A549 (cell line): Measurements from ENCODE around the gene APOBEC3H. TPM values are rescaled to one million over a fixed set of nuclear protein-coding genes. Genes with fewer than 3 reads are reported as not detected.

Experiments
- ATAC-seq, 2 experiments: fragments of 200-7000 bp in 1 of 2; fragments of >200 bp in 1 of 2; cut with Nextera tagmentation in 1 of 2; cut with Tn5 transposase in 1 of 2; 3 replicates each; pipeline versions ENCODE4 v1.8.0 to v1.9.1; 2018 to 2020; ENCODE audit warnings: mild to moderate bottlenecking in 1 of 2, moderate library complexity in 1 of 2
- CTCF ChIA-PET: fragments of 300-600 bp; sonication (Branson Sonifier 250); formaldehyde crosslinking; extraction: SDS; loops from one replicate; lab custom pipeline; 2021; ENCODE audit warnings: antibody characterized with exemption, inconsistent platforms; lab: Yijun Ruan, JAX
- POLR2A ChIA-PET: fragments of 350-600 bp; formaldehyde crosslinking; extraction: SDS; loops from one replicate; lab custom pipeline; 2021; ENCODE audit warnings: antibody characterized with exemption, inconsistent platforms; lab: Yijun Ruan, JAX
- DNase-seq, 2 experiments: peaks; one replicate each; pipeline versions ENCODE4 v3.0.0 to v3.0.0-alpha.2; 2011 to 2016; ENCODE audit warnings: low read depth in 1 of 2, low spot score in 1 of 2
- FAIRE-seq: peaks from 2 replicates; lab custom pipeline; 2011; peaks lifted over from hg19 to GRCh38; lab: Jason Lieb, UNC
- H3K27ac ChIP-seq, 2 experiments: fragments of >200 bp; sonication (Bioruptor Twin); formaldehyde crosslinking; 3 replicates each; pipeline ENCODE4 v1.5.1; 2016 to 2017
- H3K4me1 ChIP-seq: fragments of >200 bp; sonication (Bioruptor Twin); formaldehyde crosslinking; 3 replicates; pipeline ENCODE4 v1.6.1; 2016
- H3K4me2 ChIP-seq: fragments of >200 bp; sonication (Bioruptor Twin); formaldehyde crosslinking; 3 replicates; pipeline ENCODE4 v1.6.1; 2016
- H3K4me3 ChIP-seq: fragments of >200 bp; sonication (Bioruptor Twin); formaldehyde crosslinking; 3 replicates; pipeline ENCODE4 v1.5.1; 2016
- H3K9me3 ChIP-seq: fragments of >200 bp; sonication (Bioruptor Twin); formaldehyde crosslinking; 3 replicates; pipeline ENCODE4 v1.6.1; 2016
- CBX2 ChIP-seq: fragments of 200-600 bp; sonication (generic); IDR thresholded peaks from 2 replicates; pipeline ENCODE4 v1.6.1; 2016; ENCODE audit warnings: low read depth, mild to moderate bottlenecking, borderline replicate concordance
- CBX8 ChIP-seq: fragments of 200-600 bp; sonication (generic); IDR thresholded peaks from 2 replicates; pipeline ENCODE4 v1.6.1; 2016
- EP300 ChIP-seq, 2 experiments: fragments of >200 bp; sonication (Bioruptor Twin); formaldehyde crosslinking; IDR thresholded peaks; 2 replicates in 1 of 2; 3 replicates in 1 of 2; pipeline ENCODE4 v1.6.1; 2016 to 2017
- ESRRA ChIP-seq: fragments of 150-350 bp; IDR thresholded peaks from 2 replicates; pipeline ENCODE4 v1.6.1; 2014; ENCODE audit warnings: mild to moderate bottlenecking, low read length, borderline replicate concordance
- GATA3 ChIP-seq: IDR thresholded peaks from 2 replicates; pipeline ENCODE4 v1.6.1; 2012; ENCODE audit warnings: borderline replicate concordance
- HOXB5 ChIP-seq: fragments of 250-450 bp; sonication (Bioruptor Pico); IDR thresholded peaks from 2 replicates; pipeline ENCODE4 v1.5.0; 2020; ENCODE audit warnings: mild to moderate bottlenecking, moderate library complexity
- KDM1A ChIP-seq: fragments of 200-600 bp; sonication (generic); IDR thresholded peaks from 2 replicates; pipeline ENCODE4 v1.6.1; 2016; ENCODE audit warnings: low read depth, mild to moderate bottlenecking
- KDM5A ChIP-seq: fragments of 200-600 bp; sonication (generic); IDR thresholded peaks from 2 replicates; pipeline ENCODE4 v1.6.1; 2016; ENCODE audit warnings: antibody characterized with exemption, mild to moderate bottlenecking
- MAFK ChIP-seq: fragments of 450-650 bp; IDR thresholded peaks from 2 replicates; pipeline ENCODE4 v1.6.1; 2014; ENCODE audit not compliant: partially characterized antibody
- MAZ ChIP-seq: fragments of 150-350 bp; IDR thresholded peaks from 2 replicates; pipeline ENCODE4 v1.6.1; 2014; ENCODE audit warnings: antibody characterized with exemption, low read depth, low read length, borderline replicate concordance
- NR3C1 ChIP-seq: fragments of >200 bp; sonication (Bioruptor Twin); formaldehyde crosslinking; IDR thresholded peaks from 3 replicates; pipeline ENCODE4 v1.6.1; 2017
- PHF8 ChIP-seq: fragments of 200-600 bp; sonication (generic); IDR thresholded peaks from 2 replicates; pipeline ENCODE4 v1.6.1; 2016; ENCODE audit warnings: low read depth, mild to moderate bottlenecking, antibody characterized with exemption, moderate library complexity, borderline replicate concordance
- POLR2A ChIP-seq: IDR thresholded peaks from 2 replicates; pipeline ENCODE4 v1.6.1; 2012; ENCODE audit warnings: mild to moderate bottlenecking, low read length
- RAD21 ChIP-seq, 2 experiments: fragments of >200 bp in 1 of 2; sonication (Bioruptor Twin) in 1 of 2; formaldehyde crosslinking in 1 of 2; IDR thresholded peaks in 1 of 2; conservative IDR thresholded peaks in 1 of 2; 2 replicates in 1 of 2; 3 replicates in 1 of 2; pipeline ENCODE4 v1.6.1; 2012 to 2018; ENCODE audit warnings: inconsistent platforms in 1 of 2
- RARB ChIP-seq: fragments of 250-450 bp; sonication (Bioruptor Pico); IDR thresholded peaks from 2 replicates; pipeline ENCODE4 v1.8.0; 2021; ENCODE audit warnings: mild to moderate bottlenecking, moderate library complexity
- TFCP2L1 ChIP-seq: fragments of 250-450 bp; sonication (Bioruptor Pico); IDR thresholded peaks from 2 replicates; pipeline ENCODE4 v1.5.0; 2021; ENCODE audit warnings: mild to moderate bottlenecking
- WGBS: methylation state at CpG from one replicate; pipeline ENCODE4 v1.1.6; 2017; ENCODE audit errors: missing lambda C conversion rate; 5-methylcytosine and 5-hydroxymethylcytosine counted together
- polyA plus RNA-seq, 4 experiments: library from polyadenylated mRNA; depleted of rRNA in 3 of 4; stranded (reverse); fragments of >200 nt; fragmentation: RNase III in 1 of 4; extraction: RNeasy Plus Mini Kit Qiagen cat#74134 plus additional on column Dnase treatment in 1 of 4; gene quantifications; 2 replicates in 3 of 4; 3 replicates in 1 of 4; pipeline ENCODE4 v1.2.3, GENCODE V29; 2011 to 2017
- TF ChIP-seq, protein P1 (sequence below): fragments of >200 bp; sonication (Bioruptor Twin); formaldehyde crosslinking; IDR thresholded peaks from 2 replicates; pipeline ENCODE4 v1.6.1; 2016
- TF ChIP-seq, protein P2 (sequence below): IDR thresholded peaks from 2 replicates; pipeline ENCODE4 v1.6.1; 2012
- TF ChIP-seq, protein P3 (sequence below): IDR thresholded peaks from 2 replicates; pipeline ENCODE4 v1.6.1; 2012; ENCODE audit warnings: low read depth, borderline replicate concordance
- TF ChIP-seq, protein P4 (sequence below): IDR thresholded peaks from 2 replicates; pipeline ENCODE4 v1.6.1; 2012
- TF ChIP-seq, protein P5 (sequence below): fragments of >200 bp; sonication (Bioruptor Twin); formaldehyde crosslinking; IDR thresholded peaks from 3 replicates; pipeline ENCODE4 v1.5.1; 2016
- TF ChIP-seq, protein P6 (sequence below): fragments of 250-450 bp; sonication (Bioruptor Pico); IDR thresholded peaks from 2 replicates; pipeline ENCODE4 v1.5.0; 2021; ENCODE audit warnings: mild to moderate bottlenecking, moderate library complexity, borderline replicate concordance
- TF ChIP-seq, protein P7 (sequence below): fragments of >200 bp; sonication (Bioruptor Twin); formaldehyde crosslinking; IDR thresholded peaks from 3 replicates; pipeline ENCODE4 v1.6.1; 2016

The APOBEC3H gene
- polyA plus RNA-seq, 2 of the 4 experiments (the other 2 are of a cell fraction): 0.39 to 0.43 TPM

DNA sequence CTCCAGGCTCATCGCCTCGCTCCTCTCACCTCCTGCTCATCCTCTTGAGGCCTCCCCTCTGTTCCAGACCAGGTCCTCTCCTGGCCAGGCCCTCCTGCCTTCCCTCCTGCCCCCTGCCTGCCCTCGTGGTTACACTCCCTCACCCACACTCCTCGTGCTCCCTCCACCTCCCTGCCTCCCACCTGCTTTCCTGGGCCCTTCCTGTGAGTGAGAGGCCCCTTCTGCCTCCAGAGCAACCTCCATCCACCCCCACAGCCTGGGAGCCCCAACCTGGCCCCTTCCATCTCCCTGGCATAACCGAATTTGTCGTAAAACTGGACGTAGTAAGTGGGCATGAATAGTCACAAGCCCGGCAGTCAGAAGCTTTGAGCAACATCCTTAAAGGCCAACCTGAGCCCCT, 15.4 kb upstream of the APOBEC3H start:
- no peak for ATAC-seq
- Histone ChIP-seq H3K9me3 (no peaks in the 10 kb centered on the region), H3K4me1 (no peaks in the 10 kb centered on the region), H3K4me3 (no peak overlapping the region), H3K4me2 (no peak overlapping the region), H3K27ac (no peak overlapping the region)
- TF ChIP-seq, protein P1, sequence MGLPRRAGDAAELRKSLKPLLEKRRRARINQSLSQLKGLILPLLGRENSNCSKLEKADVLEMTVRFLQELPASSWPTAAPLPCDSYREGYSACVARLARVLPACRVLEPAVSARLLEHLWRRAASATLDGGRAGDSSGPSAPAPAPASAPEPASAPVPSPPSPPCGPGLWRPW: no peak
- no peak for TF ChIP-seq TFCP2L1
- TF ChIP-seq, protein P2, sequence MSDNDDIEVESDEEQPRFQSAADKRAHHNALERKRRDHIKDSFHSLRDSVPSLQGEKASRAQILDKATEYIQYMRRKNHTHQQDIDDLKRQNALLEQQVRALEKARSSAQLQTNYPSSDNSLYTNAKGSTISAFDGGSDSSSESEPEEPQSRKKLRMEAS: no peak
- TF ChIP-seq RARB (CRISPR knock-in tag): no peak
- TF ChIP-seq HOXB5: no peak
- no peak for TF ChIP-seq ESRRA
- TF ChIP-seq KDM1A: no peak
- TF ChIP-seq, protein P3, sequence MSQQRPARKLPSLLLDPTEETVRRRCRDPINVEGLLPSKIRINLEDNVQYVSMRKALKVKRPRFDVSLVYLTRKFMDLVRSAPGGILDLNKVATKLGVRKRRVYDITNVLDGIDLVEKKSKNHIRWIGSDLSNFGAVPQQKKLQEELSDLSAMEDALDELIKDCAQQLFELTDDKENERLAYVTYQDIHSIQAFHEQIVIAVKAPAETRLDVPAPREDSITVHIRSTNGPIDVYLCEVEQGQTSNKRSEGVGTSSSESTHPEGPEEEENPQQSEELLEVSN: no peak
- no peak for TF ChIP-seq POLR2A
- TF ChIP-seq, protein P4, sequence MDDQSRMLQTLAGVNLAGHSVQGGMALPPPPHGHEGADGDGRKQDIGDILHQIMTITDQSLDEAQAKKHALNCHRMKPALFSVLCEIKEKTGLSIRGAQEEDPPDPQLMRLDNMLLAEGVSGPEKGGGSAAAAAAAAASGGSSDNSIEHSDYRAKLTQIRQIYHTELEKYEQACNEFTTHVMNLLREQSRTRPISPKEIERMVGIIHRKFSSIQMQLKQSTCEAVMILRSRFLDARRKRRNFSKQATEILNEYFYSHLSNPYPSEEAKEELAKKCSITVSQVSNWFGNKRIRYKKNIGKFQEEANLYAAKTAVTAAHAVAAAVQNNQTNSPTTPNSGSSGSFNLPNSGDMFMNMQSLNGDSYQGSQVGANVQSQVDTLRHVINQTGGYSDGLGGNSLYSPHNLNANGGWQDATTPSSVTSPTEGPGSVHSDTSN: no peak
- TF ChIP-seq CBX2: no peak
- TF ChIP-seq, protein P5, sequence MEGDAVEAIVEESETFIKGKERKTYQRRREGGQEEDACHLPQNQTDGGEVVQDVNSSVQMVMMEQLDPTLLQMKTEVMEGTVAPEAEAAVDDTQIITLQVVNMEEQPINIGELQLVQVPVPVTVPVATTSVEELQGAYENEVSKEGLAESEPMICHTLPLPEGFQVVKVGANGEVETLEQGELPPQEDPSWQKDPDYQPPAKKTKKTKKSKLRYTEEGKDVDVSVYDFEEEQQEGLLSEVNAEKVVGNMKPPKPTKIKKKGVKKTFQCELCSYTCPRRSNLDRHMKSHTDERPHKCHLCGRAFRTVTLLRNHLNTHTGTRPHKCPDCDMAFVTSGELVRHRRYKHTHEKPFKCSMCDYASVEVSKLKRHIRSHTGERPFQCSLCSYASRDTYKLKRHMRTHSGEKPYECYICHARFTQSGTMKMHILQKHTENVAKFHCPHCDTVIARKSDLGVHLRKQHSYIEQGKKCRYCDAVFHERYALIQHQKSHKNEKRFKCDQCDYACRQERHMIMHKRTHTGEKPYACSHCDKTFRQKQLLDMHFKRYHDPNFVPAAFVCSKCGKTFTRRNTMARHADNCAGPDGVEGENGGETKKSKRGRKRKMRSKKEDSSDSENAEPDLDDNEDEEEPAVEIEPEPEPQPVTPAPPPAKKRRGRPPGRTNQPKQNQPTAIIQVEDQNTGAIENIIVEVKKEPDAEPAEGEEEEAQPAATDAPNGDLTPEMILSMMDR: no peak
- TF ChIP-seq, protein P6, sequence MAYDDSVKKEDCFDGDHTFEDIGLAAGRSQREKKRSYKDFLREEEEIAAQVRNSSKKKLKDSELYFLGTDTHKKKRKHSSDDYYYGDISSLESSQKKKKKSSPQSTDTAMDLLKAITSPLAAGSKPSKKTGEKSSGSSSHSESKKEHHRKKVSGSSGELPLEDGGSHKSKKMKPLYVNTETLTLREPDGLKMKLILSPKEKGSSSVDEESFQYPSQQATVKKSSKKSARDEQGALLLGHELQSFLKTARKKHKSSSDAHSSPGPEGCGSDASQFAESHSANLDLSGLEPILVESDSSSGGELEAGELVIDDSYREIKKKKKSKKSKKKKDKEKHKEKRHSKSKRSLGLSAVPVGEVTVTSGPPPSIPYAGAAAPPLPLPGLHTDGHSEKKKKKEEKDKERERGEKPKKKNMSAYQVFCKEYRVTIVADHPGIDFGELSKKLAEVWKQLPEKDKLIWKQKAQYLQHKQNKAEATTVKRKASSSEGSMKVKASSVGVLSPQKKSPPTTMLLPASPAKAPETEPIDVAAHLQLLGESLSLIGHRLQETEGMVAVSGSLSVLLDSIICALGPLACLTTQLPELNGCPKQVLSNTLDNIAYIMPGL: no peak
- FAIRE-seq: no peak
- WGBS: 60% methylated on average over 6 of the region's 8 CpGs
- ChIA-PET CTCF (interaction anchor here (0.5 to 0.6 kb wide), 2 partner anchors 15 to 240 kb away, joined by 3 read pairs; partner anchors contain the start of gene APOBEC3H), POLR2A (no interaction called here)
- DNase-seq: no peak

DNA sequence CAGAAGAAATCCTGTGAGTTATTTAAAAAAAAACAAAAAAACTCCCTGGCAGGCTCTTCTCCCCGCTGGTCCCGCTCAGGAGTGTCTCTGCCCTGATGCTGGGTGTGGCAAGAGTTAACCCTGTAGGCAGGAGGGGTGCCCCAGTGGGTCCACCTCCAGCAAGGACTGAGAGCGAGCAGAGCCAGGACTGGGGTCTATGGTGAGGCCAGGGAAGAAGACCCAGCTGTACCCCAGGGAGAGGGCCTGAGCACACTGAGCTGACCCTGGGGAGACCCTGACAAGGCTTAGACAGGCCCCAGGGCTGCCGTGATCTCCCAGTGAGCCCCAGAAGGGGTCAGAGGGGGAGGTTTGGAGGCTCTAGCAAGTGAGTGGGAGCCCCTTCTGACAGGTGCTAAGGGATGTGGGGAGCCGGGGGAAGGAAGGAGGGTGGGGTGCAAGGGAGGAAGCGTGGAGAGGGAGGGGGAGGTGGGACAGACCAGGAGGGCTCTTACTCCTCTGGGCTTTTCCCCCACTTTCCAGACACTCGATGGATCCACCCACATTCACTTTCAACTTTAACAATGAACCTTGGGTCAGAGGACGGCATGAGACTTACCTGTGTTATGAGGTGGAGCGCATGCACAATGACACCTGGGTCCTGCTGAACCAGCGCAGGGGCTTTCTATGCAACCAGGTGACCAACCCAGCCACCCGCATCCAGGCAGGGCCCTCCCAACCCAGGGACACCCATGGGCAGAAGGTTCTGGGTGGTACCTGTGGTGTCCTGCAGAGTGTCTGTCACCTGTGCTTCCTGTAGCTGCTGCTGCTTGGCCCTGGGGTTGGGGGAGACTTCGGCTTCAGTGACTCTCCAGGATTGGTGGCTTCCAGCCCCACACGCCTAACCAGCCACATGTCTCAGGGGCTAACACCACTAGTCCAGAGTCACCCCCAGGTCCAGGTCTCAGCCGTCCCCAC, 13.6 kb upstream of the APOBEC3H start:
- no peak overlapping the region for H3K4me2 ChIP-seq
- WGBS: 79% methylated on average over 9 of the region's 14 CpGs
- ChIA-PET CTCF (no interaction called here), POLR2A (no interaction called here)
- no peaks in the 10 kb centered on the region for H3K4me1 ChIP-seq
- no peak overlapping the region for H3K27ac ChIP-seq
- no peaks in the 10 kb centered on the region for H3K9me3 ChIP-seq
- FAIRE-seq (no peak), DNase-seq (no peak), ATAC-seq (no peak)
- no peak overlapping the region for H3K4me3 ChIP-seq
- TF ChIP-seq CBX8 (no peak), RAD21 (conservative IDR thresholded peaks at IDR 0.05 in 1 of 2, IDR thresholded peaks at IDR 0.05 in 1 of 2) (no peak), NR3C1 (no peak), MAFK (no peak), EP300 (IDR thresholded peaks at IDR 0.05) (no peak), MAZ (no peak), GATA3 (no peak), RARB (CRISPR knock-in tag) (no peak), KDM5A (no peak), PHF8 (no peak)
- TF ChIP-seq, protein P7, sequence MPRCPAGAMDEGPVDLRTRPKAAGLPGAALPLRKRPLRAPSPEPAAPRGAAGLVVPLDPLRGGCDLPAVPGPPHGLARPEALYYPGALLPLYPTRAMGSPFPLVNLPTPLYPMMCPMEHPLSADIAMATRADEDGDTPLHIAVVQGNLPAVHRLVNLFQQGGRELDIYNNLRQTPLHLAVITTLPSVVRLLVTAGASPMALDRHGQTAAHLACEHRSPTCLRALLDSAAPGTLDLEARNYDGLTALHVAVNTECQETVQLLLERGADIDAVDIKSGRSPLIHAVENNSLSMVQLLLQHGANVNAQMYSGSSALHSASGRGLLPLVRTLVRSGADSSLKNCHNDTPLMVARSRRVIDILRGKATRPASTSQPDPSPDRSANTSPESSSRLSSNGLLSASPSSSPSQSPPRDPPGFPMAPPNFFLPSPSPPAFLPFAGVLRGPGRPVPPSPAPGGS: no peak
- TF ChIP-seq, protein P5: no peak
- TF ChIP-seq, protein P4: no peak
- TF ChIP-seq, protein P2: no peak
